Chondrocyte (in vitro differentiated cells): Measurements from ENCODE around the gene ECD. TPM values are rescaled to one million over a fixed set of nuclear protein-coding genes. Genes with fewer than 3 reads are reported as not detected.
"Not testable (repeated sequence)": the region's sequence is repeated elsewhere in the genome, so short reads cannot be mapped to it uniquely, and the experiment has no call there.

Source experiments
- DNase-seq: peaks from one replicate; pipeline ENCODE4 v3.0.0; 2021; ENCODE audit warnings: mixed read lengths, low spot score
- H3K27ac Mint-ChIP-seq: one replicate; pipeline ENCODE4 v1.8.0; 2021; ENCODE audit warnings: mild to moderate bottlenecking, moderate library complexity, mixed read lengths; ENCODE audit not compliant: unreplicated experiment
- H3K27me3 Mint-ChIP-seq: 2 replicates; pipeline ENCODE4 v1.8.0; 2021; ENCODE audit warnings: low read depth, mixed read lengths
- H3K36me3 Mint-ChIP-seq: 2 replicates; pipeline ENCODE4 v1.8.0; 2021; ENCODE audit warnings: low read depth, mixed read lengths
- H3K4me1 Mint-ChIP-seq: 2 replicates; pipeline ENCODE4 v1.8.0; 2021; ENCODE audit warnings: low read depth, mild to moderate bottlenecking, mixed read lengths
- H3K4me3 Mint-ChIP-seq: one replicate; pipeline ENCODE4 v1.8.0; 2021; ENCODE audit warnings: mild to moderate bottlenecking, moderate library complexity, mixed read lengths; ENCODE audit not compliant: unreplicated experiment
- H3K9me3 Mint-ChIP-seq: 2 replicates; pipeline ENCODE4 v1.8.0; 2021; ENCODE audit warnings: low read depth, mixed read lengths
- total RNA-seq: library from RNA; stranded (reverse); gene quantifications from 3 replicates; pipeline ENCODE4 v1.2.1, GENCODE V29; 2021
- TF ChIP-seq, protein P1 (sequence below): fragments of 200-600 bp; sonication (generic); IDR thresholded peaks from 2 replicates; pipeline ENCODE4 v1.5.0; 2021; ENCODE audit warnings: antibody characterized with exemption, mild to moderate bottlenecking, moderate library complexity

Gene ECD
- total RNA-seq, 1 donor from 2014 or later: 26.6 TPM

- Mint-ChIP-seq H3K9me3 (no peaks in the 10 kb centered on the region), H3K27ac (no peak overlapping the region), H3K4me1 (peaks cover 24% of the 10 kb centered on the region), H3K4me3 (no peak overlapping the region), H3K36me3 (no peaks in the 10 kb centered on the region), H3K27me3 (no peaks in the 10 kb centered on the region)
- TF ChIP-seq, protein P1, sequence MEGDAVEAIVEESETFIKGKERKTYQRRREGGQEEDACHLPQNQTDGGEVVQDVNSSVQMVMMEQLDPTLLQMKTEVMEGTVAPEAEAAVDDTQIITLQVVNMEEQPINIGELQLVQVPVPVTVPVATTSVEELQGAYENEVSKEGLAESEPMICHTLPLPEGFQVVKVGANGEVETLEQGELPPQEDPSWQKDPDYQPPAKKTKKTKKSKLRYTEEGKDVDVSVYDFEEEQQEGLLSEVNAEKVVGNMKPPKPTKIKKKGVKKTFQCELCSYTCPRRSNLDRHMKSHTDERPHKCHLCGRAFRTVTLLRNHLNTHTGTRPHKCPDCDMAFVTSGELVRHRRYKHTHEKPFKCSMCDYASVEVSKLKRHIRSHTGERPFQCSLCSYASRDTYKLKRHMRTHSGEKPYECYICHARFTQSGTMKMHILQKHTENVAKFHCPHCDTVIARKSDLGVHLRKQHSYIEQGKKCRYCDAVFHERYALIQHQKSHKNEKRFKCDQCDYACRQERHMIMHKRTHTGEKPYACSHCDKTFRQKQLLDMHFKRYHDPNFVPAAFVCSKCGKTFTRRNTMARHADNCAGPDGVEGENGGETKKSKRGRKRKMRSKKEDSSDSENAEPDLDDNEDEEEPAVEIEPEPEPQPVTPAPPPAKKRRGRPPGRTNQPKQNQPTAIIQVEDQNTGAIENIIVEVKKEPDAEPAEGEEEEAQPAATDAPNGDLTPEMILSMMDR: no peak
- DNase-seq: no peak
These were observed 51.8 kb downstream of the ECD start for GRCh38 chr10:73116017-73116416.

DNA sequence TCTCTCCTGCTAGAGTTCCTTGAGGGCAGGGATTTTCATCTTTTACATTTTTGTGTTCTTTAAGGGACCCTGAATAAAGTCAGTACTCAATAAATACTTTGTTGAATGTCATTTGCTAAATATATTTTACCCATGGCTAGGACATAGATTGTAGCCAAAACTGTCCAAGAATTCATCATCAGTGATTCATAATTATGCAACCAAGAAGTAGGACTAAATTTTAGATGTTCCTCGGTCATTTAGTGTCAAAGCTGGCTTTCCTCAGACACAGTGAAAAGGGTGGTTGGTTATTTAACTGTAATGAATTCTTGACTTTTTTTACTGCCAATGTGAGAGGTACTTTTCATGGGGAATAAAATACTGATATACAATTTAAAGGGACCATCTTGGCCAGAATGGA, 54.3 kb downstream of the ECD start:
- no peaks in the 10 kb centered on the region for H3K27me3 Mint-ChIP-seq
- no peaks in the 10 kb centered on the region for H3K36me3 Mint-ChIP-seq
- peak overlapping the region; percentile 10 for H3K27ac Mint-ChIP-seq
- no peak for DNase-seq
- H3K4me3 Mint-ChIP-seq: no peak overlapping the region
- TF ChIP-seq, protein P1: no peak
- peaks cover 29% of the 10 kb centered on the region for H3K4me1 Mint-ChIP-seq
- H3K9me3 Mint-ChIP-seq: no peaks in the 10 kb centered on the region

GRCh38 chr10:73112032-73112431, 55.8 kb downstream of the ECD start:
- not testable (repeated sequence) for H3K27me3 Mint-ChIP-seq, H3K4me3 Mint-ChIP-seq, DNase-seq, H3K36me3 Mint-ChIP-seq, H3K9me3 Mint-ChIP-seq
- Mint-ChIP-seq H3K4me1 (peaks cover 22% of the 10 kb centered on the region), H3K27ac (peak overlapping the region; percentile 1)

DNA sequence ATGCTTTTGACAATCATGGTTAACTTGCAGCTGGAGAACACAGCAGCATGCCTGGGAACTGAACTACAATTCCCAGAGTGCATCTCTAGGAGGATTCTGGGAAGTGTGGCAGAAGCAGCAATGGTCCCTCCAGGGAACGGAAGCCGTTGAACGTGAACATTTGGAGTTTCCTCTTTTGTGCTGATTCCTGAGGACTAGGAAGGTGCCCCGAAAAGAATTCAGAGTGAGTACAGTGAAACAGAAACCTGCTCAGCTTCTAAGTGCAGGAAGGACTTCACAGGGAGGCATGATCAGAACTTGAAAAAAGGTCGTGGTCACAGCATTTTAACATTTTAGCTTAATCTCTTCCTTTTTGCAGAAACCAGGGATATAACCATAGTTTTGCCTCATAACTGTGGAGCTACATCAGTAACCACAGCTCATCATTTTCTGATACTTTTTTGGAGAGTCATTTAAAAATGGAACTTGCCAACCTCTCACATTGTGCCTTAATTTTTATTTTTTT, 57.4 kb downstream of the ECD start, which contains the start of gene NUDT13:
Gene NUDT13, plus strand, starts transcription at position 111 of the 505 bp plus-strand sequence. CDS start 3,911 bp downstream, outside the sequence.
- peak within 1 kb of the TSS; percentile 97 for H3K27ac Mint-ChIP-seq
- TF ChIP-seq, protein P1: no peak
- peaks cover 22% of the 10 kb centered on the region for H3K4me1 Mint-ChIP-seq
- H3K9me3 Mint-ChIP-seq: no peaks in the 10 kb centered on the region
- peak within 1 kb of the TSS; percentile 82 for H3K4me3 Mint-ChIP-seq
- no peaks in the 10 kb centered on the region for H3K27me3 Mint-ChIP-seq
- no peak for DNase-seq
- H3K36me3 Mint-ChIP-seq: no peaks in the 10 kb centered on the region

- H3K36me3 Mint-ChIP-seq, H3K4me3 Mint-ChIP-seq, H3K27me3 Mint-ChIP-seq, DNase-seq, H3K27ac Mint-ChIP-seq, H3K9me3 Mint-ChIP-seq: not testable (repeated sequence)
- peaks cover 22% of the 10 kb centered on the region for H3K4me1 Mint-ChIP-seq
These were observed 58.6 kb downstream of the ECD start for GRCh38 chr10:73109248-73109652.

GRCh38 chr10:73106301-73106700, 61.5 kb downstream of the ECD start:
- Mint-ChIP-seq H3K27me3 (no peaks in the 10 kb centered on the region), H3K4me1 (peaks cover 11% of the 10 kb centered on the region), H3K36me3 (peaks cover 2% of the 10 kb centered on the region), H3K4me3 (no peak overlapping the region), H3K9me3 (no peaks in the 10 kb centered on the region), H3K27ac (no peak overlapping the region)
- TF ChIP-seq, protein P1: no peak
- DNase-seq: no peak
